WI38 (cell line): ENCODE data around the gene DPY19L1.
A peak's percentile ranks its signal among the peaks of the same experiment; 100 is the strongest.
"Not testable (repeated sequence)": the region's sequence is repeated elsewhere in the genome, so short reads cannot be mapped to it uniquely, and the experiment has no call there.

Experiments used
- H3K4me3 ChIP-seq: 2 replicates; pipeline ENCODE4 v1.5.1; 2011; ENCODE audit warnings: low read depth, mild to moderate bottlenecking, control low read depth, low read length
- TF ChIP-seq, protein P1 (sequence below): IDR thresholded peaks from 2 replicates; pipeline ENCODE4 v1.5.1; 2012; ENCODE audit warnings: low read depth, mild to moderate bottlenecking, control low read depth, low read length

The DPY19L1 gene

DNA sequence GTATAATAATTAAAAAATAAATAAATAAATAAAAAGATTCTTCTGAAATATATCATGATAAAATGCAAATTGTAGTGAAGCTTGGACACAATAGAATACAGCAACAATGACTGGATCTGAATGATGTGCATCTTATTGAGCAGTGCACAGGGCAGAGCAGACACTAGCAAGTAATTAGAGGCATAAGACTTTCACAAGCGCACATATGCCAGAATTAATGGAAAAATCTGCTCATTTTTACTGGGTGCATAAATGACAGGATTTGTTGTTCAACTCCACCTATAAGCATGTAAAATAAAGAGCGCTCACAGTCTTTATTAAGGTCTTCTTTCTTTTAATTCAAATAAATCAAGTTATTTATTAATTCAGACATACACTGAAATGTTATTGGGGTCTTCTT, 125.0 kb downstream of the DPY19L1 start:
- TF ChIP-seq, protein P1, sequence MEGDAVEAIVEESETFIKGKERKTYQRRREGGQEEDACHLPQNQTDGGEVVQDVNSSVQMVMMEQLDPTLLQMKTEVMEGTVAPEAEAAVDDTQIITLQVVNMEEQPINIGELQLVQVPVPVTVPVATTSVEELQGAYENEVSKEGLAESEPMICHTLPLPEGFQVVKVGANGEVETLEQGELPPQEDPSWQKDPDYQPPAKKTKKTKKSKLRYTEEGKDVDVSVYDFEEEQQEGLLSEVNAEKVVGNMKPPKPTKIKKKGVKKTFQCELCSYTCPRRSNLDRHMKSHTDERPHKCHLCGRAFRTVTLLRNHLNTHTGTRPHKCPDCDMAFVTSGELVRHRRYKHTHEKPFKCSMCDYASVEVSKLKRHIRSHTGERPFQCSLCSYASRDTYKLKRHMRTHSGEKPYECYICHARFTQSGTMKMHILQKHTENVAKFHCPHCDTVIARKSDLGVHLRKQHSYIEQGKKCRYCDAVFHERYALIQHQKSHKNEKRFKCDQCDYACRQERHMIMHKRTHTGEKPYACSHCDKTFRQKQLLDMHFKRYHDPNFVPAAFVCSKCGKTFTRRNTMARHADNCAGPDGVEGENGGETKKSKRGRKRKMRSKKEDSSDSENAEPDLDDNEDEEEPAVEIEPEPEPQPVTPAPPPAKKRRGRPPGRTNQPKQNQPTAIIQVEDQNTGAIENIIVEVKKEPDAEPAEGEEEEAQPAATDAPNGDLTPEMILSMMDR: no peak
- no peak overlapping the region for H3K4me3 ChIP-seq

DNA sequence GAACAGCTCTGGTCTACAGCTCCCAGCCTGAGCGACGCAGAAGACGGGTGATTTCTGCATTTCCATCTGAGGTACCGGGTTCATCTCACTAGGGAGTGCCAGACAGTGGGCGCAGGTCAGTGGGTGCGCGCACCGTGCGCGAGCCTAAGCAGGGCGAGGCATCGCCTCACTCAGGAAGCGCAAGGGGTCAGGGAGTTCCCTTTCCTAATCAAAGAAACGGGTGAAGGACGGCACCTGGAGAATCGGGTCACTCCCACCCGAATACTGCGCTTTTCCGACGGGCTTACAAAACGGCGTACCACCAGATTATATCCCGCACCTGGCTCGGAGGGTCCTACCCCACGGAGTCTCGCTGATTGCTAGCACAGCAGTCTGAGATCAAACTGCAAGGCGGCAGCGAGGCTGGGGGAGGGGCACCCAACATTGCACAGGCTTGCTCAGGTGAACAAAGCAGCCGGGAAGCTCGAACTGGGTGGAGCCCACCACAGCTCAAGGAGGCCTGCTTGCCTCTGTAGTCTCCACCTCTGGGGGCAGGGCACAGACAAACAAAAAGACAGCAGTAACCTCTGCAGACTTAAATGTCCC, 130.9 kb downstream of the DPY19L1 start:
- not testable (repeated sequence) for H3K4me3 ChIP-seq

DNA sequence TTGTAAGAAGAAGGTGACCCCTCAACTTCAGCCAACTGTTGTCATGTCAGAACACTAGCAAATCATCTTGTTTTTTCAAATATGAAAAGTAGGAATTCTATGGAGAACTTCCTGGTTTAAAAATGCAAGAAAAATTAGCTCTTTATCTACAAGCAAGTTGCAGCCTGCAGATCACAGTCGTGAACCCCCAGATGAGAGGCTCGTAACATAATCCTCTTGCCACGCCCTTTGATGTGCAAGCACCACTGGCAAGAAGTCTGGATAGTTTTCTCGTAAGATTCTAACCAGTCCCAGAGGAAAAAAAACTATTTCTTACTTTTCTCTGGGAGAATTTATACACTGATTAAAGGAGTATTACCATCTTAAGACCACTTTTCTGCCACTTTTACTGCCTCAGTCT, 132.3 kb downstream of the DPY19L1 start:
- no peak overlapping the region for H3K4me3 ChIP-seq
- TF ChIP-seq, protein P1: no peak

DNA sequence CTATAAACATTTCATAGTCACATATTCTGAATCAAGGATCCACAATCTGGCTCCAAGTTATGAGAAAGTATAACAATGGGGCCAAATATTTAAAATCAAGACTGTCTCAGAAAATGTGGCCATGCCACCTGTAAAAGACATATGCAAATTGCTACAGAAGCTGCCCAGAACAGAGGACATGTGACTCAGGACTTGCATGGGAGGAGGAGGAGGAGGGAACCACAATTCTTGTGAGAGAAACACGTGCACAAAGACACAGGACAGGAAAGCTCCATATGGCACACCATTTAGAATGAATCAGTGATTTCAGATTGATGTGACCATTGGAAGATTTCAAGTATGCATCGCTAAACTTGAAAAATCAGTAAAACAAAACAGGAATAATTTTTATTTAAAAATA, 133.4 kb downstream of the DPY19L1 start:
- not testable (repeated sequence) for H3K4me3 ChIP-seq

DNA sequence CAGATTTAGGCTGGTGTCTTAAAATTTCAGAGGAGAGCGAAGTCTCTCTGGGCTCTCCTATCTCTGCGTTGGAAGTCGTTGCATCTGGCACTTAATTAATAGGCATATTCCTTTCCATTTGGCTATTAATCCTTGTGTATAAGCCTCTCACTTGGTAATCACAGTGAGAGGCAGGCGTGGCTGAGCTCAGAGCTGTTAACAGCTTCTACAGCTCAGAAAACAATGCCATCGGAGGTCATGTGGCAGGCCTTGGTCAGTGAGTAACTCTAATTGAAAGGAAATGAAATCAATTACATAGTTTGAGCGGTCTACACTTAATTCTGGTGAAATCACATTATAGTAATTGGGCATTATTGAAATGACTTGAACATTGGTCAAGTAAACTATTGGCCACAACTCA, 135.1 kb downstream of the DPY19L1 start:
- H3K4me3 ChIP-seq: no peak overlapping the region
- TF ChIP-seq, protein P1: no peak

DNA sequence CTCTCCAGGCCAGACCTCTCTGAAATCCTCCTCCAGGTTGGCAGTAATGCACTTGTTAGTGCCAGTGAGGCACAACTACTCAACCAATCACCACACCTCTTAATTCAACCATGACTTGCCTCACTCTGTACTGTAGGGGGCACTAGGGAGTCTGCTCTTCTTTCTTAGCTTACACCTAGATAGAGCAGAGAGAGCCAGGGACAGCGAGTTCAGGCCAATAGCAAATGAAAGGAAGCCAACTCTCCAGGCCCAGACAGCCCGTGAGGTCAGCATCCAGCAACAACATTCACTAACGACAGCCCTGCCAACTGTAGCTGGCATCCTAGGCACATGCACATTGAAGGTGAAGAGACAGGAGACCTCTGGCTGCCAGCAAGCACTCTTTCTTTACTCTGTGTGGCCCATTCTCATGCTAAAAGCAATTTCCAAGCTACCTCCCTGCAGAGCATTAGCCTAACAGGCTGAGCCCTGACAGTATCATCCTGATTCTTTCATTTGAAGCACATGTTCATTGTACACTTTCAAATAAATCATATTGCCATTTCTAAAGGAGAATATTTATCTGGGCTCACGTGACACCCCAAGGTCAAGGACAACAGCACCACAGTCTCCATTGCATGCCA, 136.3 kb downstream of the DPY19L1 start:
- no peak overlapping the region for H3K4me3 ChIP-seq
- TF ChIP-seq, protein P1: peak; percentile 12; the same call in 1 of the 2 replicates

DNA sequence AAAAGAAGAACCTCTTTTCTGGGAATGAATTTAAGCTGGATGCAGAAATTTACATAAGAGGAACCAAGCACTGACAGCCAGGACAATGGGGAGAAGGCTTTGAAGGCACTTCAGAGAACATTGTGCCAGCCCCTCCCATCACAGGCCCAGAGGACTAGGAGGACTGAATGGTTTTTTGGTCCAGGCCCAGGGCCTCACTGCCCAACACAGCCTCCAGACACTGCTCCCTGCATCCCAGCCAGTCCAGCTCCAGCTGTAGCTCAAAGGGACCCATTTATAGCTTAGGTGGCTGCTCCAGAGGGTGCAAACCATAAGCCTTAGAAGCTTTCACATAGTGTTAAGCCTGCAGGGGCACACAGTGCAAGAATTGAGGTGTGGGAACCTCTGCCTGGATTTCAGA, 142.1 kb downstream of the DPY19L1 start:
- TF ChIP-seq, protein P1: no peak

DNA sequence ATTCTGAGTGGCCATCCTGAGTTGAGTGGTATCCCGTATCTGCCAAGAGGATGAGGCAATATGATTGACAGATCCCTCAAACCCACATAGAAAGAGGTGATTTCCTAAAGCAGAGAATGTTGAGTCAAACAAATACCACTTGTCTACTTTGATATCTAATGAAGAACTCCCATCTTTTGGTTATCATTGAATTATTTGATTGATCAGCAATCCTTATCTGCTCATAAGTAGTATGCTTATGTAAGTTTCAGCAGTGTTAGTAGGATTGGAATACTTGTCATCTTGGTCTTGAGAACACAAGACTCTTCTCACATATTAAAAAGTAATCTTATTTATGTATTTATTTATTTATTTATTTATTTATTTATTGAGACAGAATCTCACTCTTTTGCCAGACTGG, 147.3 kb downstream of the DPY19L1 start:
- no peak overlapping the region for H3K4me3 ChIP-seq
- TF ChIP-seq, protein P1: no peak

More for the DNA sequence above, 142.1 kb downstream of the DPY19L1 start:
- H3K4me3 ChIP-seq: no peak overlapping the region
